T-cell (primary cell): ENCODE data around the gene OR2A7. TPM values are rescaled to one million over a fixed set of nuclear protein-coding genes. Genes with fewer than 3 reads are reported as not detected.
"Not testable (repeated sequence)": the region's sequence is repeated elsewhere in the genome, so short reads cannot be mapped to it uniquely, and the experiment has no call there.

Experiments used
- ATAC-seq, 4 experiments: fragments of 200-7000 bp in 3 of 4; fragments of 150-1000 bp in 1 of 4; cut with Tn5 transposase; replicated peaks in 1 of 4; 1 replicate in 3 of 4; 2 replicates in 1 of 4; pipeline ENCODE4 v1.10.0; 2021; ENCODE audit warnings: moderate library complexity in 3 of 4, mild to moderate bottlenecking in 2 of 4, moderate number of reproducible peaks in 1 of 4
- CTCF ChIA-PET, 2 donors: fragments of 300-600 bp; sonication (Branson Sonifier 250); formaldehyde crosslinking; loops; one replicate each; lab custom pipeline; 2022; ENCODE audit warnings: antibody characterized with exemption in 2 of 2; lab: Charles Lee
- POLR2A ChIA-PET, 2 donors: fragments of 300-600 bp; sonication (Branson Sonifier 250); formaldehyde crosslinking; loops; one replicate each; lab custom pipeline; 2022; ENCODE audit warnings: antibody characterized with exemption in 2 of 2; lab: Charles Lee
- DNase-seq, 35 experiments: peaks; one replicate each; pipeline versions ENCODE4 v3.0.0 to v3.0.0-alpha.2; 2013 to 2023
- H3K27ac ChIP-seq: one replicate; pipeline ENCODE4 v1.5.1; 2013; ENCODE audit warnings: low read length
- H3K27me3 ChIP-seq, 2 experiments: replicated peaks in 1 of 2; 1 replicate in 1 of 2; 2 replicates in 1 of 2; pipeline versions ENCODE4 v1.6.1 to v1.7.0; 2013; ENCODE audit warnings: low read length in 1 of 2, mixed read lengths in 1 of 2; ENCODE audit not compliant: control insufficient read depth in 2 of 2, insufficient read depth in 2 of 2; ENCODE audit errors: extremely low read depth in 1 of 2
- H3K36me3 ChIP-seq, 2 donors: 1 replicate in 1 of 2; 2 replicates in 1 of 2; pipeline versions ENCODE4 v1.6.1 to v1.7.0; 2013; ENCODE audit warnings: low read length in 1 of 2; ENCODE audit not compliant: control insufficient read depth in 2 of 2, insufficient read depth in 1 of 2; ENCODE audit errors: extremely low read depth in 1 of 2
- H3K4me1 ChIP-seq, 2 experiments: 1 replicate in 1 of 2; 2 replicates in 1 of 2; pipeline versions ENCODE4 v1.6.1 to v1.7.0; 2013; ENCODE audit warnings: low read length in 2 of 2, mixed read lengths in 1 of 2; ENCODE audit not compliant: insufficient read depth in 2 of 2, control insufficient read depth in 1 of 2; ENCODE audit errors: extremely low read depth in 1 of 2
- H3K4me3 ChIP-seq, 2 donors: 1 replicate in 1 of 2; 2 replicates in 1 of 2; pipeline versions ENCODE4 v1.5.1 to v1.7.0; 2013; ENCODE audit warnings: mild to moderate bottlenecking in 2 of 2, low read length in 1 of 2, moderate library complexity in 1 of 2; ENCODE audit not compliant: control insufficient read depth in 1 of 2; ENCODE audit errors: extremely low read depth in 1 of 2
- H3K9me3 ChIP-seq: 2 replicates; pipeline ENCODE4 v1.7.0; 2013
- H3K27ac Mint-ChIP-seq, 2 donors: one replicate each; pipeline ENCODE4 v1.8.0; 2020 to 2021; ENCODE audit warnings: mild to moderate bottlenecking in 2 of 2, mixed read lengths in 2 of 2
- H3K27me3 Mint-ChIP-seq, 2 donors: one replicate each; pipeline ENCODE4 v1.8.0; 2021 to 2022; ENCODE audit warnings: mixed read lengths in 2 of 2
- H3K36me3 Mint-ChIP-seq: one replicate; pipeline ENCODE4 v1.8.0; 2021; ENCODE audit warnings: mixed read lengths
- H3K4me1 Mint-ChIP-seq, 3 donors: one replicate each; pipeline ENCODE4 v1.8.0; 2020 to 2022; ENCODE audit warnings: mixed read lengths in 3 of 3, mild to moderate bottlenecking in 1 of 3
- H3K4me3 Mint-ChIP-seq, 3 donors: one replicate each; pipeline ENCODE4 v1.8.0; 2020 to 2022; ENCODE audit warnings: mild to moderate bottlenecking in 3 of 3, mixed read lengths in 3 of 3, moderate library complexity in 3 of 3
- H3K9me3 Mint-ChIP-seq, 3 donors: one replicate each; pipeline ENCODE4 v1.8.0; 2020 to 2022; ENCODE audit warnings: mixed read lengths in 3 of 3
- WGBS: methylation state at CpG from one replicate; pipeline ENCODE4 v1.1.5; 2013; ENCODE audit warnings: missing lambda C conversion rate; ENCODE audit not compliant: insufficient coverage; 5-methylcytosine and 5-hydroxymethylcytosine counted together
- total RNA-seq, 35 experiments: library from RNA in 6 of 35; stranded (reverse) in 6 of 35; fragments of 120-200 nt in 1 of 35; gene quantifications; one replicate each; pipeline versions ENCODE4 v1.2.1 to v1.2.4 and lab custom pipeline; 2013 to 2026

The OR2A7 gene
- total RNA-seq, 5 donors from 2014 or later (not counting 1 experiment from before 2014, with no cell fraction given), result 1.5 to 5.6 (median 2.5) TPM

DNA sequence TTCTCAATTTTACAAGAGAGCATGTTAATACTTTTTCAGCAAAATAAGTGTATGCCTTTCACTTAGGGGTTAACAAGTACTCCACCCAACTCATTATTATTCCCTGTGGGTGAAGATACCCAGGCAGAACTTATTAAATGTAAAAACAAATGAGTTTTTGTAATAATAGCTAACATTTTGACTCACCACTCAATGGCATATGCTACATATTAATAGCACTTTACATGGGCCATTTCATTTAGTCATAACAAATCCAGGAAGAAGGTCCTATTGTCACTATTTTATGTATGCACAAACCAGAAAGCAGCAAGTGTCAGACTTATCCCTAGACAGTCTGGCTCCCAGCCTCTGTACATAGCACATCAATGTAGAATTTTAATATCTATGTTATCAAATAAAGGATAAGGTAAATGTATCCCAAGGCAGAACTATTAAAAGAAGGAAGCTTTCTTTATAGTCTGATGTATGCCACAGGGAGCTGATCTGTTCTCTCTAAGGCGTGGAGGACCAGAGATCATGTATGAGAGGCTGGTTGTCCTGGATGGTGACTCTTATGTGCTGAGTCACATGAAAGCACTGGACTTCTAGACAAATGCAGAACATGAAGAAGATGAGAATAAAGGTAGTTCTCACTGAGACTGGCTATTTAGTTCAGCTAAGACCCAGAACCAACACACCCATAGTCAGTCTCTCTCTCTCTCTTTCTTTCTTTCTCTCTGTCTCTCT is 38.1 kb upstream of the OR2A7 start:
- H3K27ac Mint-ChIP-seq, H3K4me1 ChIP-seq, H3K27me3 ChIP-seq, CTCF ChIA-PET, H3K4me3 Mint-ChIP-seq, DNase-seq, H3K4me3 ChIP-seq, ATAC-seq, H3K36me3 ChIP-seq, H3K27me3 Mint-ChIP-seq, POLR2A ChIA-PET, H3K36me3 Mint-ChIP-seq, H3K9me3 ChIP-seq, H3K9me3 Mint-ChIP-seq, H3K27ac ChIP-seq, H3K4me1 Mint-ChIP-seq: not testable (repeated sequence)
- no CpG with 5 or more reads among the region's 1 CpG for WGBS

DNA sequence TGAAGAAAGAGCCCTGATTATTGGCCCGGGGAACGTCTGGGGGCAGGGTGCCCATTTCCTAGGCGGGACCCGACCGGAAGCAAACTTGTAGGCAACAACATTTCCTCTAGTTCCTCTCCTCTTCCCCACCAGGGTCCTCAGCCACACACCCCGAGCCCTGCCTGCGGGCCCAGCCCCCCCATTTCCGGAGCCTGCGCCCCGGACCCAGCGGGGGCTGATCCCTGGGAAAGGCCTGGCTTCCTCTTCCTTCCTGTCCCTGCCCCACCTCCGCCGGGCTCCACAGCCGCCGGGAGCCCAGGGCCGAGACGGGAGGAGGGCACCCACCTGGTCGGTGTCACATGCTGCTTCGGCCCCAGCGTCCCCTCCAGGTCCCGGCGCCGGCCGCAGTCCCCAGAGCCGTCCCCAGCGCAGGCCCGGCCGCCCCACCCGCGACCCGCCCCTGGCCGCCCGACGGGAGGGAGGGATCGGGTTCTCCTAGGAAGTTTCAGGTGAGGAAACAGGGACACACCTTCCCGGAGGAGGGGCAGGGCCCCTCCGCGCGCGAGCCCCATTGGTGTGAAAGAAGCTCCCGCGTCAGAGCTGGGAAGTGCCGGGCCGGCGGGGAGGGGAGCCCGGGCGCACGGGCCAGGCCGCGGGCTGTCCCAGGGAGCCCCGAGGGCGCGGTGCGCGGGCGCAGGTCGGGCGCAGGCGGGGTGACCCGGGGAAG is 29.4 kb upstream of the OR2A7 start:
- H3K9me3 Mint-ChIP-seq, CTCF ChIA-PET, H3K36me3 Mint-ChIP-seq, H3K27me3 Mint-ChIP-seq, H3K27ac Mint-ChIP-seq, H3K27ac ChIP-seq, H3K4me3 ChIP-seq, H3K4me1 Mint-ChIP-seq, H3K4me1 ChIP-seq, H3K9me3 ChIP-seq, H3K4me3 Mint-ChIP-seq, DNase-seq, H3K36me3 ChIP-seq, H3K27me3 ChIP-seq, POLR2A ChIA-PET: not testable (repeated sequence)
- WGBS, result no CpG with 5 or more reads among the region's 60 CpGs
- peak; percentile 78 to 83 (median 80) for ATAC-seq

DNA sequence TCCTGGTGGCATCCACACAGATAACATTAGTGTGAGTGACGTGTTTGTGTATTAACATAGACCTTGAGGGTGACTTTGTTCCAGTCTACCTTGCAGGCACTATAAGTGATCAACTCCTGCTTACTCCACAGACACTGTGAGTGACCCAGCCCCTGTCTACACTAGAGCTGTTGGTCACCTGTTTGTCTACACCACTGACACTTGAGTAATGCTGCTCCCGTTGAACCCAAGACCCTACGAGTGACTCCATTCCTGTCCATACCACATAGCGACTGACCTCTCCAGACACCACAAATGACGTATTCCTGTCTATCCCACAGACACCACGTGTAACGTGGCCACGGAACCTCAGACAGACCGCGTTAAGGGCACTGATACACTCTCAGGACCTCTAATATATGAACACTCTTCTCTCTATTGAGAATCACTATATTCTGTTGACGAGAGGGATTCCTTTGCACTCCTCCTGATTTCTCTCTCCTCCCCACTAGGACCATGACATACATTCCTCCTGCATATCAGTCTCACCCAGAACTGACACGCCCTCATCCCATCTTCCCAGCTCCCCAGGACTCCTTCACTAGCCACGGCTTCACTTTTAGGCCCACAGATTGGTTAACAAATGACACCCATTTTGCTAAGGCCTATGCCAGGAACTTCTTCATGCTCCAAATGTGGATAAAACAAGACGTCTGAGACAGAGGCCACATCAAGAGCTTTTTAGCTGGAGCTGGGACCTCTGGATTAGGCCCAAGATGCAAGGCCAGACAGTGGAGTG is 28.0 kb upstream of the OR2A7 start:
- H3K27me3 ChIP-seq, H3K9me3 Mint-ChIP-seq, H3K27ac ChIP-seq, H3K4me1 ChIP-seq, H3K36me3 ChIP-seq, H3K4me3 Mint-ChIP-seq, H3K4me3 ChIP-seq, CTCF ChIA-PET, H3K27me3 Mint-ChIP-seq, H3K4me1 Mint-ChIP-seq, POLR2A ChIA-PET, ATAC-seq, H3K36me3 Mint-ChIP-seq, H3K9me3 ChIP-seq, H3K27ac Mint-ChIP-seq: not testable (repeated sequence)
- WGBS, result no CpG with 5 or more reads among the region's 14 CpGs
- DNase-seq, result peak in 1 of 35 experiments; percentile 11

GRCh38 chr7:144291607-144292006 is 27.0 kb upstream of the OR2A7 start:
- H3K9me3 Mint-ChIP-seq, H3K27ac Mint-ChIP-seq, POLR2A ChIA-PET, H3K27ac ChIP-seq, H3K36me3 ChIP-seq, H3K27me3 ChIP-seq, H3K36me3 Mint-ChIP-seq, H3K4me3 ChIP-seq, H3K9me3 ChIP-seq, H3K4me3 Mint-ChIP-seq, CTCF ChIA-PET, H3K4me1 Mint-ChIP-seq, H3K4me1 ChIP-seq, H3K27me3 Mint-ChIP-seq, ATAC-seq: not testable (repeated sequence)
- WGBS, result no CpG with 5 or more reads among the region's 4 CpGs
- peak in 1 of 35 experiments; percentile 1 for DNase-seq

- H3K4me3 ChIP-seq, H3K27me3 Mint-ChIP-seq, H3K36me3 ChIP-seq, H3K4me3 Mint-ChIP-seq, H3K27ac Mint-ChIP-seq, H3K9me3 Mint-ChIP-seq, DNase-seq, H3K4me1 Mint-ChIP-seq, POLR2A ChIA-PET, ATAC-seq, H3K4me1 ChIP-seq, H3K27ac ChIP-seq, H3K36me3 Mint-ChIP-seq, H3K27me3 ChIP-seq, CTCF ChIA-PET, H3K9me3 ChIP-seq: not testable (repeated sequence)
- no CpG with 5 or more reads among the region's 3 CpGs for WGBS
Observed at GRCh38 chr7:144287171-144287784, 22.7 kb upstream of the OR2A7 start.

DNA sequence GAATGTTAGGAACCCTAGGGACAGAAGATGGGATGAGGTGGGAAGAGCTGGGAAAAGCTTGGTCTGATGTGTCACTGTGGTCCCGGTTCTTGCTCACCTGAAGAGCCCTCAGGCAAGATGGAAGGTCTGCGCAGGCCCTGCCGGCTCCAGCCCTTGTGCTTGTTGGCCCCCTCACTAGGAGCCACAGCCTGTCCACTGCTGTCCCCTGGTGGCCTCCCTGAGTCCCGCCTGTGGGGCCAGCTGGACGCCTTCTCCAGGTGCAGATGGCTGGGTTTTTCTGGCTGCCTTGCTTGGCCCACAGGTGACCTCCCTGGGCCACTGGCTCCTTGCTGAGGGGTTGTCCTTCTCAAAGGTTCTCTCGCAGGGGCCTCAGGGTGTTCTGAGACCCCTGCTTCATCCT is 19.1 kb upstream of the OR2A7 start:
- DNase-seq, H3K4me3 ChIP-seq, CTCF ChIA-PET, H3K4me1 Mint-ChIP-seq, POLR2A ChIA-PET, H3K9me3 ChIP-seq, ATAC-seq, H3K27me3 Mint-ChIP-seq, H3K4me3 Mint-ChIP-seq, H3K4me1 ChIP-seq, H3K36me3 ChIP-seq, H3K27ac ChIP-seq, H3K36me3 Mint-ChIP-seq, H3K27me3 ChIP-seq, H3K27ac Mint-ChIP-seq, H3K9me3 Mint-ChIP-seq: not testable (repeated sequence)
- WGBS, result no CpG with 5 or more reads among the region's 6 CpGs
